IMR-90 (cell line): ENCODE measurements around the gene ACOD1. TPM values are rescaled to one million over a fixed set of nuclear protein-coding genes. Genes with fewer than 3 reads are reported as not detected.

ENCODE experiments used
- ATAC-seq: fragments of 200-7000 bp; cut with Tn5 transposase; 2 replicates; pipeline ENCODE4 v1.9.1; 2020; ENCODE audit warnings: low read depth, mild to moderate bottlenecking, moderate library complexity
- BruUV-seq: library from RNA; stranded (reverse); fragments of 400-500 nt; replicated peaks from 2 replicates; lab custom pipeline; 2021; lab: Mats Ljungman, UMichigan
- CTCF ChIA-PET: fragments of 300-600 bp; formaldehyde crosslinking; extraction: SDS; loops from one replicate; lab custom pipeline; 2021; ENCODE audit warnings: antibody characterized with exemption; lab: Yijun Ruan, JAX
- POLR2A ChIA-PET: fragments of 300-600 bp; sonication (Branson Sonifier 250); formaldehyde crosslinking; loops from one replicate; lab custom pipeline; 2022; ENCODE audit warnings: antibody characterized with exemption; ENCODE audit not compliant: unreplicated experiment; lab: Charles Lee
- DNase-seq: peaks from one replicate; pipeline ENCODE4 v3.0.0; 2013
- H2AFZ ChIP-seq: replicated peaks from 2 replicates; pipeline ENCODE3; 2013; ENCODE audit warnings: low read length, mild to moderate bottlenecking; ENCODE audit not compliant: poor library complexity
- H2AK5ac ChIP-seq: 2 replicates; pipeline ENCODE4 v1.6.1; 2013; ENCODE audit warnings: low read depth, low read length, inconsistent platforms
- H2AK9ac ChIP-seq: replicated peaks from 2 replicates; pipeline ENCODE3; 2013; ENCODE audit warnings: mild to moderate bottlenecking, low read depth, low read length, moderate library complexity; ENCODE audit not compliant: poor library complexity
- H2BK120ac ChIP-seq: 2 replicates; pipeline ENCODE4 v1.6.1; 2013; ENCODE audit warnings: low read depth, low read length, inconsistent platforms
- H2BK15ac ChIP-seq: 3 replicates; pipeline ENCODE4 v1.6.1; 2013; ENCODE audit warnings: low read depth, low read length, inconsistent platforms
- H2BK20ac ChIP-seq: 2 replicates; pipeline ENCODE4 v1.6.1; 2013; ENCODE audit warnings: low read depth, mild to moderate bottlenecking, inconsistent platforms, low read length, moderate library complexity
- H2BK5ac ChIP-seq: 2 replicates; pipeline ENCODE4 v1.6.1; 2013; ENCODE audit warnings: mild to moderate bottlenecking, low read depth, low read length, inconsistent platforms; ENCODE audit not compliant: poor library complexity, severe bottlenecking
- H3K14ac ChIP-seq: replicated peaks from 2 replicates; pipeline ENCODE4 v1.6.1; 2013; ENCODE audit warnings: low read depth, low read length, inconsistent platforms
- H3K18ac ChIP-seq: 2 replicates; pipeline ENCODE4 v1.6.1; 2013; ENCODE audit warnings: low read depth, low read length, control low read depth
- H3K23ac ChIP-seq: 2 replicates; pipeline ENCODE4 v1.6.1; 2013; ENCODE audit warnings: low read depth, low read length, inconsistent platforms
- H3K27ac ChIP-seq: 2 replicates; pipeline ENCODE4 v1.5.1; 2013; ENCODE audit warnings: mild to moderate bottlenecking, control low read depth, low read length; ENCODE audit not compliant: insufficient read depth
- H3K27me3 ChIP-seq: 2 replicates; pipeline ENCODE4 v1.6.1; 2013; ENCODE audit warnings: low read length; ENCODE audit not compliant: control insufficient read depth, insufficient read depth
- H3K36me3 ChIP-seq: 2 replicates; pipeline ENCODE4 v1.6.1; 2013; ENCODE audit warnings: low read length, mixed read lengths; ENCODE audit not compliant: control insufficient read depth, insufficient read depth
- H3K4ac ChIP-seq: 2 replicates; pipeline ENCODE4 v1.6.1; 2013; ENCODE audit warnings: low read depth, low read length, inconsistent platforms
- H3K4me1 ChIP-seq: 2 replicates; pipeline ENCODE4 v1.6.1; 2013; ENCODE audit warnings: low read length, mixed read lengths; ENCODE audit not compliant: control insufficient read depth, insufficient read depth
- H3K4me2 ChIP-seq: 2 replicates; pipeline ENCODE4 v1.6.1; 2013; ENCODE audit warnings: low read depth, mild to moderate bottlenecking, control low read depth, low read length, moderate library complexity
- H3K4me3 ChIP-seq: 2 replicates; pipeline ENCODE4 v1.5.1; 2013; ENCODE audit warnings: low read depth, mild to moderate bottlenecking, control low read depth, low read length, moderate library complexity; ENCODE audit not compliant: insufficient read depth
- H3K56ac ChIP-seq: 2 replicates; pipeline ENCODE4 v1.6.1; 2013; ENCODE audit warnings: low read length, inconsistent platforms; ENCODE audit not compliant: insufficient read depth; ENCODE audit errors: extremely low read depth
- H3K79me1 ChIP-seq, 2 experiments: 2 replicates each; pipeline ENCODE4 v1.6.1; 2013; ENCODE audit warnings: low read length in 2 of 2, inconsistent platforms in 1 of 2, low read depth in 1 of 2
- H3K9ac ChIP-seq: 2 replicates; pipeline ENCODE4 v1.6.1; 2013; ENCODE audit warnings: low read depth, low read length, control low read depth
- H3K9me1 ChIP-seq: 2 replicates; pipeline ENCODE4 v1.6.1; 2013; ENCODE audit warnings: low read length, inconsistent platforms; ENCODE audit not compliant: insufficient read depth
- H3K9me3 ChIP-seq: 2 replicates; pipeline ENCODE4 v1.6.1; 2013; ENCODE audit warnings: low read length; ENCODE audit not compliant: control insufficient read depth, insufficient read depth
- H4K20me1 ChIP-seq: 2 replicates; pipeline ENCODE4 v1.6.1; 2013; ENCODE audit warnings: low read length, inconsistent platforms; ENCODE audit not compliant: insufficient read depth
- H4K5ac ChIP-seq: 2 replicates; pipeline ENCODE4 v1.6.1; 2013; ENCODE audit warnings: mild to moderate bottlenecking, low read depth, low read length, control low read depth
- H4K8ac ChIP-seq, 2 experiments: 2 replicates each; pipeline ENCODE4 v1.6.1; 2013; ENCODE audit warnings: low read depth in 2 of 2, low read length in 2 of 2, control low read depth in 1 of 2, inconsistent platforms in 1 of 2
- H4K91ac ChIP-seq: 2 replicates; pipeline ENCODE4 v1.6.1; 2013; ENCODE audit warnings: low read depth, low read length, inconsistent platforms; ENCODE audit not compliant: insufficient read depth
- BHLHE40 ChIP-seq: fragments of 150-350 bp; IDR thresholded peaks from 2 replicates; pipeline ENCODE4 v1.6.1; 2016; ENCODE audit warnings: mild to moderate bottlenecking, low read depth, low read length
- CEBPB ChIP-seq: IDR thresholded peaks from 2 replicates; pipeline ENCODE4 v1.6.1; 2012; ENCODE audit warnings: low read depth, low read length, improper control_type of control experiment
- CHD1 ChIP-seq: IDR thresholded peaks from 2 replicates; pipeline ENCODE4 v1.6.1; 2012; ENCODE audit warnings: low read depth, low read length, improper control_type of control experiment
- CTCF ChIP-seq: conservative IDR thresholded peaks from 2 replicates; pipeline ENCODE4 v1.5.1; 2012; ENCODE audit warnings: mild to moderate bottlenecking, low read depth, low read length, improper control_type of control experiment
- ELK1 ChIP-seq: fragments of 150-350 bp; IDR thresholded peaks from 2 replicates; pipeline ENCODE4 v1.6.1; 2016; ENCODE audit warnings: low read depth, mild to moderate bottlenecking, low read length, moderate library complexity, borderline replicate concordance
- FOS ChIP-seq: fragments of 150-350 bp; IDR thresholded peaks from 2 replicates; pipeline ENCODE4 v1.6.1; 2016; ENCODE audit warnings: low read depth, low read length
- MAFK ChIP-seq: IDR thresholded peaks from 2 replicates; pipeline ENCODE4 v1.6.1; 2012; ENCODE audit warnings: low read depth, low read length, improper control_type of control experiment
- MAZ ChIP-seq: IDR thresholded peaks from 2 replicates; pipeline ENCODE4 v1.6.1; 2012; ENCODE audit warnings: low read depth, mild to moderate bottlenecking, low read length, improper control_type of control experiment, moderate library complexity, borderline replicate concordance
- MXI1 ChIP-seq: IDR thresholded peaks from 2 replicates; pipeline ENCODE4 v1.6.1; 2012; ENCODE audit warnings: low read depth, mild to moderate bottlenecking, low read length, moderate library complexity, borderline replicate concordance
- NFE2L2 ChIP-seq: fragments of 150-350 bp; IDR thresholded peaks from 2 replicates; pipeline ENCODE4 v1.6.1; 2016; ENCODE audit warnings: low read depth, mild to moderate bottlenecking, low read length
- POLR2A ChIP-seq: IDR thresholded peaks from 2 replicates; pipeline ENCODE4 v1.6.1; 2012; ENCODE audit warnings: mild to moderate bottlenecking, low read depth, low read length
- RAD21 ChIP-seq: IDR thresholded peaks from 2 replicates; pipeline ENCODE4 v1.6.1; 2012; ENCODE audit warnings: low read length, improper control_type of control experiment
- RCOR1 ChIP-seq: IDR thresholded peaks from 2 replicates; pipeline ENCODE4 v1.6.1; 2012; ENCODE audit warnings: mild to moderate bottlenecking, low read length, improper control_type of control experiment; ENCODE audit not compliant: insufficient replicate concordance
- RFX5 ChIP-seq: IDR thresholded peaks from 2 replicates; pipeline ENCODE4 v1.8.0; 2012; ENCODE audit warnings: low read depth, mild to moderate bottlenecking, low read length, moderate library complexity
- SMC3 ChIP-seq: fragments of 150-350 bp; IDR thresholded peaks from 2 replicates; pipeline ENCODE4 v1.6.1; 2016; ENCODE audit warnings: low read depth, mild to moderate bottlenecking, antibody characterized with exemption, low read length, moderate library complexity
- USF2 ChIP-seq: fragments of 150-350 bp; IDR thresholded peaks from 2 replicates; pipeline ENCODE4 v1.6.1; 2017; ENCODE audit warnings: mild to moderate bottlenecking, antibody characterized with exemption, low read length, low read depth
- WGBS, 2 experiments: methylation state at CpG; one replicate each; pipeline versions ENCODE4 v1.1.5 to v1.1.7; 2013; ENCODE audit warnings: missing lambda C conversion rate in 2 of 2; ENCODE audit not compliant: insufficient read length in 1 of 2; ENCODE audit errors: extremely low coverage in 2 of 2; 5-methylcytosine and 5-hydroxymethylcytosine counted together
- dilution Hi-C: fragments of 300-500 bp; cut with HindIII; formaldehyde crosslinking; loops from one replicate; pipeline ENCODE4 v1.14.3; 2018; ENCODE audit warnings: low sequenced_read_pairs; ENCODE audit not compliant: unreplicated experiment
- in situ Hi-C: fragments of 300-500 bp; cut with MboI; formaldehyde crosslinking; loops from 3 replicates; pipeline ENCODE4 v1.14.3; 2019; ENCODE audit warnings: low sequenced_read_pairs, inconsistent platforms, mixed read lengths
- intact Hi-C: fragments of 100-400 bp; cut with micrococcal nuclease; formaldehyde crosslinking; loops from 2 replicates; pipeline ENCODE4 v1.10.0; 2022
- polyA plus RNA-seq, 3 experiments: library from polyadenylated mRNA; depleted of rRNA; stranded (reverse); fragments of >200 nt; gene quantifications; 2 replicates each; pipeline ENCODE4 v1.2.3, GENCODE V29; 2012; ENCODE audit warnings: low replicate concordance in 1 of 3
- total RNA-seq: library from RNA; depleted of rRNA; stranded (reverse); fragments of >200 nt; gene quantifications from 2 replicates; pipeline ENCODE4 v1.2.3, GENCODE V29; 2012

Gene ACOD1
- total and polyA plus RNA-seq, 2 of the 4 experiments (the other 2 are of a cell fraction), result not detected

- intact Hi-C loops (no loop called here), dilution Hi-C loops (no loop called here), in situ Hi-C loops (no loop called here)
- Histone ChIP-seq H2BK15ac (no peak overlapping the region), H3K4me1 (no peaks in the 10 kb centered on the region), H4K5ac (no peak overlapping the region), H3K27me3 (peaks cover 6% of the 10 kb centered on the region; the same call in 1 of the 2 replicates), H3K9ac (no peak overlapping the region), H4K91ac (no peak overlapping the region), H3K4me3 (no peak overlapping the region), H3K36me3 (no peaks in the 10 kb centered on the region), H3K56ac (no peak overlapping the region), H2AK5ac (no peak overlapping the region), H3K27ac (no peak overlapping the region), H3K18ac (no peak overlapping the region), H2AFZ (no peak overlapping the region), H2AK9ac (no peak overlapping the region), H2BK20ac (no peak overlapping the region), H3K23ac (no peak overlapping the region), H2BK120ac (no peak overlapping the region), H3K9me1 (no peaks in the 10 kb centered on the region), H2BK5ac (no peak overlapping the region), H3K79me1 (no peaks in the 10 kb centered on the region), H3K9me3 (no peaks in the 10 kb centered on the region), H3K14ac (no peak overlapping the region), H4K8ac (no peak overlapping the region), H3K4me2 (no peak overlapping the region), H3K4ac (no peak overlapping the region), H4K20me1 (no peaks in the 10 kb centered on the region)
- ATAC-seq, result no peak
- CTCF ChIA-PET, result no interaction called here
- WGBS, 2 experiments, result no CpG with 5 or more reads among the region's 2 CpGs
- POLR2A ChIA-PET, result no interaction called here
- no TSS peak for BruUV-seq
- no peak for TF ChIP-seq POLR2A
- TF ChIP-seq MXI1, result no peak
- TF ChIP-seq USF2, result no peak
- TF ChIP-seq RCOR1, result no peak
- TF ChIP-seq BHLHE40, result no peak
- TF ChIP-seq MAZ, result no peak
- TF ChIP-seq RFX5, result no peak
- no peak for TF ChIP-seq SMC3
- TF ChIP-seq CEBPB, result no peak
- TF ChIP-seq MAFK, result no peak
- TF ChIP-seq CHD1, result no peak
- TF ChIP-seq CTCF, result no peak
- TF ChIP-seq RAD21, result no peak
- TF ChIP-seq FOS, result no peak
- TF ChIP-seq ELK1, result no peak
- no peak for TF ChIP-seq NFE2L2
- DNase-seq, result no peak
Observed at GRCh38 chr13:76950101-76950500, 1.8 kb downstream of the ACOD1 start.
